Neural cell (in vitro differentiated cells): ENCODE data around the gene PEX6. TPM values are rescaled to one million over a fixed set of nuclear protein-coding genes. Genes with fewer than 3 reads are reported as not detected.

Source experiments
- H2AFZ ChIP-seq: fragments of 200-600, 300-800 bp; sonication (generic), shearing (Covaris generic); 2 replicates; pipeline ENCODE4 v1.6.0; 2014; ENCODE audit warnings: low read depth, mild to moderate bottlenecking, antibody characterized with exemption, low read length, moderate library complexity
- H3F3A ChIP-seq: fragments of 200-600 bp; shearing (Covaris generic); 2 replicates; pipeline ENCODE4 v1.6.1; 2016; ENCODE audit warnings: mild to moderate bottlenecking, moderate library complexity, mixed read lengths, antibody characterized with exemption, low read length; ENCODE audit not compliant: insufficient read depth, poor library complexity, severe bottlenecking
- H3K27ac ChIP-seq: fragments of 200-600, 300-800 bp; sonication (generic), shearing (Covaris generic); 2 replicates; pipeline ENCODE4 v1.5.1; 2014; ENCODE audit warnings: mild to moderate bottlenecking, low read length, moderate library complexity
- H3K27me3 ChIP-seq: fragments of 300-800, 200-600 bp; sonication (generic), shearing (Covaris generic); 2 replicates; pipeline ENCODE4 v1.6.0; 2014; ENCODE audit warnings: mild to moderate bottlenecking, low read depth, low read length, moderate library complexity; ENCODE audit not compliant: insufficient read depth
- H3K36me3 ChIP-seq: fragments of 300-800, 200-600 bp; sonication (generic), shearing (Covaris generic); 2 replicates; pipeline ENCODE4 v1.5.1; 2014; ENCODE audit warnings: mild to moderate bottlenecking, antibody characterized with exemption, low read length, moderate library complexity; ENCODE audit not compliant: insufficient read depth
- H3K4me2 ChIP-seq: fragments of 300-800, 200-600 bp; sonication (generic), shearing (Covaris generic); 2 replicates; pipeline ENCODE4 v1.6.0; 2014; ENCODE audit warnings: mild to moderate bottlenecking, low read length
- H3K4me3 ChIP-seq: fragments of 300-800, 200-600 bp; sonication (generic), shearing (Covaris generic); 2 replicates; pipeline ENCODE4 v1.5.1; 2014; ENCODE audit warnings: mild to moderate bottlenecking, low read length, moderate library complexity
- H3K79me2 ChIP-seq: fragments of 200-600 bp; shearing (Covaris generic); replicated peaks from 2 replicates; pipeline ENCODE4 v1.6.0; 2014; ENCODE audit warnings: mild to moderate bottlenecking, low read length, moderate library complexity; ENCODE audit not compliant: insufficient read depth
- H3K9ac ChIP-seq: fragments of 300-800, 200-600 bp; sonication (generic), shearing (Covaris generic); 2 replicates; pipeline ENCODE4 v1.6.1; 2016; ENCODE audit warnings: mild to moderate bottlenecking, low read length, mixed read lengths
- H3K9me2 ChIP-seq: fragments of 200-600 bp; shearing (Covaris generic); 2 replicates; pipeline ENCODE4 v1.6.1; 2016; ENCODE audit warnings: mild to moderate bottlenecking, low read length, mixed read lengths; ENCODE audit not compliant: insufficient read depth
- H3K9me3 ChIP-seq: fragments of 200-600, 300-800 bp; sonication (generic), shearing (Covaris generic); 2 replicates; pipeline ENCODE4 v1.6.1; 2016; ENCODE audit warnings: mild to moderate bottlenecking, mixed run types, low read length, moderate library complexity, mixed read lengths
- H4K20me1 ChIP-seq: fragments of 200-600 bp; shearing (Covaris generic); 2 replicates; pipeline ENCODE4 v1.6.1; 2016; ENCODE audit warnings: mild to moderate bottlenecking, mixed run types; ENCODE audit not compliant: insufficient read depth
- EP300 ChIP-seq: fragments of 450-650 bp; conservative IDR thresholded peaks from 2 replicates; pipeline ENCODE4 v1.6.1; 2014; ENCODE audit warnings: antibody characterized with exemption, mild to moderate bottlenecking, moderate library complexity; ENCODE audit not compliant: poor library complexity, severe bottlenecking
- EZH2 ChIP-seq: fragments of 200-600, 300-800 bp; shearing (Covaris generic), sonication (generic); IDR thresholded peaks from 2 replicates; pipeline ENCODE4 v1.6.1; 2014; ENCODE audit warnings: antibody characterized with exemption, low read length, borderline replicate concordance, mild to moderate bottlenecking; ENCODE audit not compliant: insufficient read depth, poor library complexity, severe bottlenecking
- MXI1 ChIP-seq: fragments of 450-650 bp; conservative IDR thresholded peaks from 2 replicates; pipeline ENCODE4 v1.6.1; 2014; ENCODE audit warnings: antibody characterized with exemption, mild to moderate bottlenecking; ENCODE audit not compliant: poor library complexity, severe bottlenecking
- POLR2AphosphoS5 ChIP-seq: IDR thresholded peaks from 2 replicates; pipeline ENCODE4 v1.6.1; 2012
- RAD21 ChIP-seq: fragments of 450-650 bp; conservative IDR thresholded peaks from 2 replicates; pipeline ENCODE4 v1.6.1; 2014; ENCODE audit warnings: antibody characterized with exemption, mild to moderate bottlenecking, moderate library complexity
- SMC3 ChIP-seq: fragments of 450-650 bp; conservative IDR thresholded peaks from 2 replicates; pipeline ENCODE4 v1.6.1; 2014; ENCODE audit warnings: antibody characterized with exemption, mild to moderate bottlenecking, moderate library complexity; ENCODE audit not compliant: poor library complexity
- TAF1 ChIP-seq: IDR thresholded peaks from 2 replicates; pipeline ENCODE4 v1.6.1; 2012; ENCODE audit warnings: low read depth
- polyA plus RNA-seq: library from polyadenylated mRNA; depleted of rRNA; stranded (reverse); fragments of >200 nt; gene quantifications from 2 replicates; pipeline ENCODE4 v1.2.3, GENCODE V29; 2014
- TF ChIP-seq, protein P1 (sequence below): IDR thresholded peaks from 2 replicates; pipeline ENCODE4 v1.6.1; 2012; ENCODE audit warnings: borderline replicate concordance
- TF ChIP-seq, protein P2 (sequence below): fragments of 450-650 bp; IDR thresholded peaks from 2 replicates; pipeline ENCODE4 v1.5.1; 2014; ENCODE audit warnings: antibody characterized with exemption, mild to moderate bottlenecking, moderate library complexity; ENCODE audit not compliant: poor library complexity, severe bottlenecking

PEX6 gene
- polyA plus RNA-seq, 1 donor from 2014 or later = 20.4 TPM

GRCh38 chr6:43011207-43011606 is 32.2 kb upstream of the PEX6 start:
- H3K79me2 ChIP-seq = peaks cover 29% of the 10 kb centered on the region
- no peak overlapping the region for H3K4me3 ChIP-seq
- no peaks in the 10 kb centered on the region for H3F3A ChIP-seq
- no peak overlapping the region for H3K9ac ChIP-seq
- no peaks in the 10 kb centered on the region for H3K9me3 ChIP-seq
- H3K36me3 ChIP-seq = no peaks in the 10 kb centered on the region
- no peak overlapping the region for H3K27ac ChIP-seq
- no peaks in the 10 kb centered on the region for H4K20me1 ChIP-seq
- H3K27me3 ChIP-seq = no peaks in the 10 kb centered on the region
- TF ChIP-seq MXI1 (no peak), RAD21 (no peak), EP300 (no peak), POLR2AphosphoS5 (no peak), EZH2 (no peak), TAF1 (no peak), SMC3 (no peak)
- TF ChIP-seq, protein P1, sequence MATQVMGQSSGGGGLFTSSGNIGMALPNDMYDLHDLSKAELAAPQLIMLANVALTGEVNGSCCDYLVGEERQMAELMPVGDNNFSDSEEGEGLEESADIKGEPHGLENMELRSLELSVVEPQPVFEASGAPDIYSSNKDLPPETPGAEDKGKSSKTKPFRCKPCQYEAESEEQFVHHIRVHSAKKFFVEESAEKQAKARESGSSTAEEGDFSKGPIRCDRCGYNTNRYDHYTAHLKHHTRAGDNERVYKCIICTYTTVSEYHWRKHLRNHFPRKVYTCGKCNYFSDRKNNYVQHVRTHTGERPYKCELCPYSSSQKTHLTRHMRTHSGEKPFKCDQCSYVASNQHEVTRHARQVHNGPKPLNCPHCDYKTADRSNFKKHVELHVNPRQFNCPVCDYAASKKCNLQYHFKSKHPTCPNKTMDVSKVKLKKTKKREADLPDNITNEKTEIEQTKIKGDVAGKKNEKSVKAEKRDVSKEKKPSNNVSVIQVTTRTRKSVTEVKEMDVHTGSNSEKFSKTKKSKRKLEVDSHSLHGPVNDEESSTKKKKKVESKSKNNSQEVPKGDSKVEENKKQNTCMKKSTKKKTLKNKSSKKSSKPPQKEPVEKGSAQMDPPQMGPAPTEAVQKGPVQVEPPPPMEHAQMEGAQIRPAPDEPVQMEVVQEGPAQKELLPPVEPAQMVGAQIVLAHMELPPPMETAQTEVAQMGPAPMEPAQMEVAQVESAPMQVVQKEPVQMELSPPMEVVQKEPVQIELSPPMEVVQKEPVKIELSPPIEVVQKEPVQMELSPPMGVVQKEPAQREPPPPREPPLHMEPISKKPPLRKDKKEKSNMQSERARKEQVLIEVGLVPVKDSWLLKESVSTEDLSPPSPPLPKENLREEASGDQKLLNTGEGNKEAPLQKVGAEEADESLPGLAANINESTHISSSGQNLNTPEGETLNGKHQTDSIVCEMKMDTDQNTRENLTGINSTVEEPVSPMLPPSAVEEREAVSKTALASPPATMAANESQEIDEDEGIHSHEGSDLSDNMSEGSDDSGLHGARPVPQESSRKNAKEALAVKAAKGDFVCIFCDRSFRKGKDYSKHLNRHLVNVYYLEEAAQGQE = no peak
- TF ChIP-seq, protein P2, sequence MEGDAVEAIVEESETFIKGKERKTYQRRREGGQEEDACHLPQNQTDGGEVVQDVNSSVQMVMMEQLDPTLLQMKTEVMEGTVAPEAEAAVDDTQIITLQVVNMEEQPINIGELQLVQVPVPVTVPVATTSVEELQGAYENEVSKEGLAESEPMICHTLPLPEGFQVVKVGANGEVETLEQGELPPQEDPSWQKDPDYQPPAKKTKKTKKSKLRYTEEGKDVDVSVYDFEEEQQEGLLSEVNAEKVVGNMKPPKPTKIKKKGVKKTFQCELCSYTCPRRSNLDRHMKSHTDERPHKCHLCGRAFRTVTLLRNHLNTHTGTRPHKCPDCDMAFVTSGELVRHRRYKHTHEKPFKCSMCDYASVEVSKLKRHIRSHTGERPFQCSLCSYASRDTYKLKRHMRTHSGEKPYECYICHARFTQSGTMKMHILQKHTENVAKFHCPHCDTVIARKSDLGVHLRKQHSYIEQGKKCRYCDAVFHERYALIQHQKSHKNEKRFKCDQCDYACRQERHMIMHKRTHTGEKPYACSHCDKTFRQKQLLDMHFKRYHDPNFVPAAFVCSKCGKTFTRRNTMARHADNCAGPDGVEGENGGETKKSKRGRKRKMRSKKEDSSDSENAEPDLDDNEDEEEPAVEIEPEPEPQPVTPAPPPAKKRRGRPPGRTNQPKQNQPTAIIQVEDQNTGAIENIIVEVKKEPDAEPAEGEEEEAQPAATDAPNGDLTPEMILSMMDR = no peak
- H3K4me2 ChIP-seq = no peak overlapping the region
- no peaks in the 10 kb centered on the region for H3K9me2 ChIP-seq
- no peak overlapping the region for H2AFZ ChIP-seq

DNA sequence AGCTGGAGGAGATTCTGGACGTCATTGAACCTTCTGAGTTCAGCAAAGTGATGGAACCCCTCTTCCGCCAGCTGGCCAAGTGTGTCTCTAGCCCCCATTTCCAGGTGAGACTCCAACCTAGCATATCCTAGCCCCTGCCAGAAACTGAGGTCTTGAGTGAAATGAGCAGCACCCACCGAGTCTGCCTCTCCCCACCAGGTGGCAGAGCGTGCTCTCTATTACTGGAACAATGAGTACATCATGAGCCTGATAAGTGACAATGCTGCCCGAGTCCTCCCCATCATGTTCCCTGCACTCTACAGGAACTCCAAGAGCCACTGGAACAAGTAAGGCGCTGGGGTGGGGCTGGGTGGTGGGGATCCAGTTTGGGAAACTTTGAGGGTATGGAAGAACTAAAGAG is 30.1 kb upstream of the PEX6 start:
- TF ChIP-seq EP300 (no peak), TAF1 (no peak), SMC3 (peak; percentile 70), RAD21 (peak; percentile 64), POLR2AphosphoS5 (no peak), MXI1 (no peak), EZH2 (no peak)
- TF ChIP-seq, protein P2 = peak; percentile 59
- TF ChIP-seq, protein P1 = no peak
- H3K79me2 ChIP-seq = peaks cover 10% of the 10 kb centered on the region
- no peaks in the 10 kb centered on the region for H3K9me3 ChIP-seq
- no peak overlapping the region for H3K4me2 ChIP-seq
- H3K9ac ChIP-seq = no peak overlapping the region
- no peaks in the 10 kb centered on the region for H3K36me3 ChIP-seq
- no peaks in the 10 kb centered on the region for H4K20me1 ChIP-seq
- no peak overlapping the region for H3K27ac ChIP-seq
- no peaks in the 10 kb centered on the region for H3K9me2 ChIP-seq
- no peak overlapping the region for H2AFZ ChIP-seq
- H3F3A ChIP-seq = no peaks in the 10 kb centered on the region
- H3K27me3 ChIP-seq = no peaks in the 10 kb centered on the region
- no peak overlapping the region for H3K4me3 ChIP-seq
